ENCODE results near the gene AQP12A. TPM values are rescaled to one million over a fixed set of nuclear protein-coding genes. Genes with fewer than 3 reads are reported as not detected.

Gene AQP12A
- total RNA-seq, 4 donors from 2014 or later, result not detected

GRCh38 chr2:240745456-240745855 is 53.8 kb downstream of the AQP12A start:
- Histone ChIP-seq H3K27me3 (no peaks in the 10 kb centered on the region), H3K9me3 (no peaks in the 10 kb centered on the region), H3K4me1 (no peaks in the 10 kb centered on the region), H3K27ac (replicated peaks in 1 of 4) (no peak overlapping the region), H3K4me3 (no peak overlapping the region), H3K36me3 (no peaks in the 10 kb centered on the region)
- TF ChIP-seq EP300 (IDR thresholded peaks at IDR 0.05) (no peak), POLR2A (IDR thresholded peaks at IDR 0.05; ENCODE audit: low read depth) (no peak), POLR2AphosphoS5 (IDR thresholded peaks at IDR 0.05) (no peak)
- TF ChIP-seq, protein P1, sequence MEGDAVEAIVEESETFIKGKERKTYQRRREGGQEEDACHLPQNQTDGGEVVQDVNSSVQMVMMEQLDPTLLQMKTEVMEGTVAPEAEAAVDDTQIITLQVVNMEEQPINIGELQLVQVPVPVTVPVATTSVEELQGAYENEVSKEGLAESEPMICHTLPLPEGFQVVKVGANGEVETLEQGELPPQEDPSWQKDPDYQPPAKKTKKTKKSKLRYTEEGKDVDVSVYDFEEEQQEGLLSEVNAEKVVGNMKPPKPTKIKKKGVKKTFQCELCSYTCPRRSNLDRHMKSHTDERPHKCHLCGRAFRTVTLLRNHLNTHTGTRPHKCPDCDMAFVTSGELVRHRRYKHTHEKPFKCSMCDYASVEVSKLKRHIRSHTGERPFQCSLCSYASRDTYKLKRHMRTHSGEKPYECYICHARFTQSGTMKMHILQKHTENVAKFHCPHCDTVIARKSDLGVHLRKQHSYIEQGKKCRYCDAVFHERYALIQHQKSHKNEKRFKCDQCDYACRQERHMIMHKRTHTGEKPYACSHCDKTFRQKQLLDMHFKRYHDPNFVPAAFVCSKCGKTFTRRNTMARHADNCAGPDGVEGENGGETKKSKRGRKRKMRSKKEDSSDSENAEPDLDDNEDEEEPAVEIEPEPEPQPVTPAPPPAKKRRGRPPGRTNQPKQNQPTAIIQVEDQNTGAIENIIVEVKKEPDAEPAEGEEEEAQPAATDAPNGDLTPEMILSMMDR (IDR thresholded peaks at IDR 0.05), result no peak
- DNase-seq (ENCODE audit: extremely low spot score), result no peak
- intact Hi-C loops (cut with DNase I), result no loop called here
- 94% methylated on average over 11 of the region's 15 CpGs for WGBS

- H3K4me3 ChIP-seq, result no peak overlapping the region
- 89% methylated on average over 6 of the region's 15 CpGs for WGBS
Observed at GRCh38 chr2:240745962-240746361, 54.3 kb downstream of the AQP12A start.

DNA sequence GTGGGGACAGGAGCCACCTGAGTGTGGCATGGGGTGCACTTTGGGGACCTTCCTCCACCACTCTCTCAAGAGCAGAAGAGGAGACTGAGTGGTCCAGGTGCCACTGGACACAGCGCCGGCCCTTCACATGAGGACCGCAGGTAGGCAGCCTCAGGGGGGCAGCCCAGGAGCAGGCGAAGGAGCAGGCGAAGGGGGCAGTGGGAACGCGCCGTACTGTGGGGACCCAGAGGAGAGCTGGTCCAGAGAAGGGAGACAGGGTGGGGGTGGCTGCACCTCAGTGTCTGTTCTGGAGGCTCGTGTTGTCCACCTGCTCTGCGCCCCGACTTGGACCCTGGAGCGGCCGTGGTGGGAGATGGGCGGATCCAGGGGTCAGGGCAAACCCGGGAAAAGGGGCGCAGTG is 55.0 kb downstream of the AQP12A start:
- intact Hi-C loops (cut with DNase I), result no loop called here
- H3K4me3 ChIP-seq, result no peak overlapping the region
- H3K36me3 ChIP-seq, result no peaks in the 10 kb centered on the region
- 93% methylated on average over 16 of the region's 16 CpGs for WGBS
- H3K9me3 ChIP-seq, result no peaks in the 10 kb centered on the region
- H3K4me1 ChIP-seq, result no peaks in the 10 kb centered on the region
- DNase-seq (ENCODE audit: extremely low spot score), result no peak
- no peaks in the 10 kb centered on the region for H3K27me3 ChIP-seq
- H3K27ac ChIP-seq (replicated peaks in 1 of 4), result no peak overlapping the region
- TF ChIP-seq POLR2A (IDR thresholded peaks at IDR 0.05; ENCODE audit: low read depth) (no peak), POLR2AphosphoS5 (IDR thresholded peaks at IDR 0.05) (no peak), EP300 (IDR thresholded peaks at IDR 0.05) (no peak)
- TF ChIP-seq, protein P1 (IDR thresholded peaks at IDR 0.05), result no peak

More at GRCh38 chr2:240745962-240746361, 54.3 kb downstream of the AQP12A start:
- no peaks in the 10 kb centered on the region for H3K27me3 ChIP-seq
- no peak for TF ChIP-seq POLR2AphosphoS5 (IDR thresholded peaks at IDR 0.05)
- TF ChIP-seq, protein P1 (IDR thresholded peaks at IDR 0.05), result no peak
- H3K27ac ChIP-seq (replicated peaks in 1 of 4), result no peak overlapping the region
- no peaks in the 10 kb centered on the region for H3K4me1 ChIP-seq
- H3K9me3 ChIP-seq, result no peaks in the 10 kb centered on the region
- no peak for DNase-seq (ENCODE audit: extremely low spot score)
- no peaks in the 10 kb centered on the region for H3K36me3 ChIP-seq
- intact Hi-C loops (cut with DNase I), result no loop called here

DNA sequence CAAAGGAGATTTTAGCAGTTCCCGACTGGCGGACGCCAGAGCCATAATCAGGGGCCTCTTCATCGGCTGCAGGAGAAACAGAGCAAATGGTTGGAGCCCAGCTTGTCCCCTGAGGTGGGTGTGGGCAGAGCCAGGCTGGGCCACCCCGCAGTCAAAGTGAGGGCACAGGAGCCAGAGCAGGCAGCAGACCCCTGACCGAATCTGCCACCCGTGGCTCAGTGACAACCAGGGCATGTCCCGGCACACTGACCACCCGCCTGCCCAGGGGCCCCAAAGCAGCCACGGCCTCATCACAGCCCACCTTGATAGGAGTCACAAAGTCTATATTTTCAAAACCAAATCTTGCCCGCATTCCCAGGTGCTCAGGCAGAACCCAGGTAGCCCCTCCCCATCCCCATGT is 55.6 kb downstream of the AQP12A start:
- DNase-seq (ENCODE audit: extremely low spot score), result no peak
- Histone ChIP-seq H3K4me3 (no peak overlapping the region), H3K27me3 (no peaks in the 10 kb centered on the region), H3K27ac (replicated peaks in 1 of 4) (no peak overlapping the region), H3K9me3 (no peaks in the 10 kb centered on the region), H3K36me3 (no peaks in the 10 kb centered on the region), H3K4me1 (no peaks in the 10 kb centered on the region)
- intact Hi-C loops (cut with DNase I), result no loop called here
- TF ChIP-seq POLR2AphosphoS5 (IDR thresholded peaks at IDR 0.05), result no peak
- 100% methylated on average over 1 of the region's 11 CpGs for WGBS

Small RNA genes within 50 kb of the gene (small RNA-seq; reads per million reads assigned to genes)
- 0 reads per million in 3 donors for gene AC011298.3

Other genes with a start within 250 kb of the AQP12A start
- gene ANKMY1, start 133.9 kb upstream of the AQP12A start, total RNA-seq, result 10 to 100 TPM in 2 of 4 donors, 1 to 10 TPM in 2; 9.1 to 10.9 (median 10.2) TPM
- 1 to 10 TPM; 3.8 to 7.3 (median 4.8) TPM for gene DUSP28, start 131.5 kb upstream of the AQP12A start, total RNA-seq
- gene RNPEPL1, start 123.4 kb upstream of the AQP12A start, total RNA-seq, result 100 to 1,000 TPM in 1 of 4 donors, 10 to 100 TPM in 3; 57.3 to 135 (median 70.2) TPM
- gene CAPN10, start 105.1 kb upstream of the AQP12A start, total RNA-seq, result 10 to 100 TPM; 16.7 to 29.2 (median 19.6) TPM
- gene GPR35, start 66.4 kb upstream of the AQP12A start, total RNA-seq, result 1 to 10 TPM; 1.8 to 4.0 (median 2.2) TPM
- gene AQP12B, start 9.0 kb upstream of the AQP12A start, total RNA-seq, result not detected
- 1 to 10 TPM; 1.7 to 4.1 (median 3.4) TPM for gene KIF1A, start 128.4 kb downstream of the AQP12A start, total RNA-seq
- gene AGXT, start 177.0 kb downstream of the AQP12A start, total RNA-seq, result not detected
- under 1 TPM in 1 of 4 donors, not detected in 3; 0.83 TPM for gene MAB21L4, start 204.3 kb downstream of the AQP12A start, total RNA-seq
- gene CROCC2, start 214.5 kb downstream of the AQP12A start, total RNA-seq, result not detected

Measured in esophagus muscularis mucosa (tissue), 4 donors.